Lung (tissue), 12 donors: ENCODE results near the gene LLGL1. TPM values are rescaled to one million over a fixed set of nuclear protein-coding genes. Genes with fewer than 3 reads are reported as not detected.

ENCODE experiments used
- ATAC-seq: fragments of 200-7000 bp; cut with Tn5 transposase; one replicate; pipeline ENCODE4 v1.9.1; 2020; ENCODE audit warnings: moderate number of reproducible peaks; ENCODE audit not compliant: insufficient read depth, low FRiP score
- DNase-seq, 3 donors: peaks; one replicate each; pipeline ENCODE4 v3.0.0-alpha.2; 2013 to 2017
- H3K27ac ChIP-seq, 2 donors: one replicate each; pipeline ENCODE4 v1.5.1; 2013; ENCODE audit warnings: mild to moderate bottlenecking in 2 of 2, moderate library complexity in 2 of 2, control low read depth in 1 of 2, inconsistent platforms in 1 of 2, low read depth in 1 of 2, low read length in 1 of 2
- H3K27me3 ChIP-seq, 3 donors: one replicate each; pipeline ENCODE4 v1.5.1; 2013; ENCODE audit warnings: low read length in 2 of 3; ENCODE audit not compliant: control insufficient read depth in 3 of 3, insufficient read depth in 3 of 3
- H3K36me3 ChIP-seq, 4 donors: one replicate each; pipeline ENCODE4 v1.5.1; 2013; ENCODE audit warnings: low read length in 4 of 4, mild to moderate bottlenecking in 1 of 4, moderate library complexity in 1 of 4; ENCODE audit not compliant: control insufficient read depth in 4 of 4, insufficient read depth in 4 of 4
- H3K4me1 ChIP-seq, 5 donors: one replicate each; pipeline ENCODE4 v1.5.1; 2013; ENCODE audit warnings: low read length in 5 of 5, mild to moderate bottlenecking in 2 of 5, moderate library complexity in 1 of 5; ENCODE audit not compliant: control insufficient read depth in 5 of 5, insufficient read depth in 5 of 5
- H3K4me3 ChIP-seq: one replicate; pipeline ENCODE4 v1.5.1; 2013; ENCODE audit warnings: mild to moderate bottlenecking, control low read depth, moderate library complexity
- H3K9ac ChIP-seq, 2 donors: one replicate each; pipeline ENCODE4 v1.5.1; 2013; ENCODE audit warnings: low read length in 2 of 2, control low read depth in 1 of 2; ENCODE audit not compliant: insufficient read depth in 1 of 2
- H3K9me3 ChIP-seq, 4 donors: one replicate each; pipeline ENCODE4 v1.5.1; 2013; ENCODE audit warnings: low read length in 3 of 4, mild to moderate bottlenecking in 1 of 4, moderate library complexity in 1 of 4; ENCODE audit not compliant: control insufficient read depth in 4 of 4, insufficient read depth in 3 of 4
- CTCF ChIP-seq: IDR thresholded peaks from 2 replicates; pipeline ENCODE4 v1.5.1; 2012; ENCODE audit warnings: mild to moderate bottlenecking; ENCODE audit errors: control extremely low read depth, extremely low read depth
- WGBS, 2 donors: extraction: QIAGEN DNeasy Blood & Tissue Kit; methylation state at CpG; one replicate each; pipeline ENCODE4 v1.1.7; 2013; 5-methylcytosine and 5-hydroxymethylcytosine counted together
- polyA plus RNA-seq, 2 donors: library from polyadenylated mRNA; stranded (reverse); fragments of 200-250 nt; gene quantifications; one replicate each; pipeline ENCODE4 v1.2.1, GENCODE V29; 2013
- total RNA-seq, 2 donors: library from RNA; depleted of rRNA in 1 of 2; stranded (reverse); fragments of >200 nt in 1 of 2; gene quantifications; one replicate each; pipeline ENCODE4 v1.2.1, GENCODE V29; 2014 to 2021
- donor health status: control.
- donor health status: control.
- donor health status: Bipolar disorder and iron deficiency.
- donor health status: healthy.
- donor health status: DM: yes; HTN: yes; CAD: no.

The LLGL1 gene
- total and polyA plus RNA-seq, 4 donors = 7.1 to 21.8 (median 12.1) TPM

DNA sequence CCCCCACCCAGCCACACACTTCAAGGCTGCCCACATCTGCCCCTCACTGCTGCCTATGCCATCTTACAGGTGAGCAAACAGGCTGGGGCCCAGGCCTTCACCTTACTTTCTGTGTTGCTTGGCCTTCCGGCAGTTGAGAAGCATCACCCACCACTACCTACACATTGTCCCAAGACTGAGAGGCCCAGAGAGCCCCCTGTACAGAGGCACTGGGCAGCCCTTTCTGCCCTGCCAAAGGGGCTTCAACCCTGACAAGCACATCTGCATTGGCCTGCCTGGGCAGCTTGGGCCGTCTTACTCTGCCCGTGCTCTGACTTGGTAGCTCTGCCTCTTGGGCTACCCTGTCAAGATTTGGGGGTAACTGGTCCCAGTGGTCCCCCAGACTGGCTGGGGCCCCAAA, 36.2 kb downstream of the LLGL1 start:
- peak overlapping the region; percentile 86 to 96 for H3K27ac ChIP-seq
- peak overlapping the region; percentile 37 to 68 for H3K9ac ChIP-seq
- DNase-seq = no peak
- no peaks in the 10 kb centered on the region for H3K9me3 ChIP-seq
- no peak for TF ChIP-seq CTCF
- ATAC-seq = no peak
- 86% methylated on average over 3 of the region's 3 CpGs for WGBS, 2 donors
- H3K4me1 ChIP-seq = peaks cover 15 to 33% (median 18%) of the 10 kb centered on the region in 5 donors
- peaks cover 7 to 22% (median 14%) of the 10 kb centered on the region in 4 donors for H3K36me3 ChIP-seq
- H3K4me3 ChIP-seq = peak overlapping the region; percentile 4
- H3K27me3 ChIP-seq = no peaks in the 10 kb centered on the region

GRCh38 chr17:18262111-18262510, 36.7 kb downstream of the LLGL1 start:
- 83 to 84% methylated on average over 2 of the region's 2 CpGs for WGBS, 2 donors
- peak overlapping the region; percentile 37 to 68 for H3K9ac ChIP-seq

GRCh38 chr17:18262641-18263040, 37.2 kb downstream of the LLGL1 start:
- Histone ChIP-seq H3K36me3 (peaks cover 7 to 22% (median 14%) of the 10 kb centered on the region in 4 donors), H3K9ac (no peak overlapping the region), H3K4me3 (no peak overlapping the region), H3K4me1 (peaks cover 8 to 23% (median 12%) of the 10 kb centered on the region in 5 donors), H3K27me3 (no peaks in the 10 kb centered on the region), H3K9me3 (no peaks in the 10 kb centered on the region), H3K27ac (peak overlapping the region; percentile 15 to 86)
- WGBS, 2 donors = 86 to 91% methylated on average over 12 of the region's 12 CpGs
- DNase-seq (no peak), ATAC-seq (no peak)
- TF ChIP-seq CTCF = no peak

More at GRCh38 chr17:18262111-18262510, 36.7 kb downstream of the LLGL1 start:
- peaks cover 7 to 22% (median 14%) of the 10 kb centered on the region in 4 donors for H3K36me3 ChIP-seq
- DNase-seq (no peak), ATAC-seq (no peak)
- H3K27me3 ChIP-seq = no peaks in the 10 kb centered on the region
- no peaks in the 10 kb centered on the region for H3K9me3 ChIP-seq
- H3K4me1 ChIP-seq = peaks cover 10 to 28% (median 17%) of the 10 kb centered on the region in 5 donors
- no peak overlapping the region for H3K4me3 ChIP-seq
- peak overlapping the region; percentile 86 to 96 for H3K27ac ChIP-seq
- TF ChIP-seq CTCF = no peak
